Mucosa of rectum (tissue), 2 donors: ENCODE results near the gene CTDNEP1.
"Not testable (repeated sequence)": the region's sequence is repeated elsewhere in the genome, so short reads cannot be mapped to it uniquely, and the experiment has no call there.

Experiments
- H3K27ac ChIP-seq, 2 donors: one replicate each; pipeline ENCODE4 v1.7.0; 2013; ENCODE audit warnings: inconsistent platforms in 2 of 2, low read depth in 2 of 2, low read length in 2 of 2
- H3K27me3 ChIP-seq, 2 donors: one replicate each; pipeline ENCODE4 v1.7.0; 2013; ENCODE audit warnings: low read length in 2 of 2; ENCODE audit not compliant: control insufficient read depth in 2 of 2, insufficient read depth in 2 of 2
- H3K36me3 ChIP-seq, 2 donors: one replicate each; pipeline ENCODE4 v1.7.0; 2013; ENCODE audit warnings: low read length in 2 of 2; ENCODE audit not compliant: control insufficient read depth in 2 of 2, insufficient read depth in 2 of 2
- H3K4me1 ChIP-seq, 2 donors: one replicate each; pipeline ENCODE4 v1.7.0; 2013; ENCODE audit warnings: low read length in 2 of 2, mild to moderate bottlenecking in 1 of 2; ENCODE audit not compliant: control insufficient read depth in 2 of 2, insufficient read depth in 2 of 2
- H3K4me3 ChIP-seq, 2 donors: one replicate each; pipeline ENCODE4 v1.7.0; 2013; ENCODE audit warnings: low read length in 2 of 2
- H3K9ac ChIP-seq, 2 donors: one replicate each; pipeline ENCODE4 v1.7.0; 2013; ENCODE audit warnings: low read length in 2 of 2, low read depth in 1 of 2, mild to moderate bottlenecking in 1 of 2
- H3K9me3 ChIP-seq, 2 donors: one replicate each; pipeline ENCODE4 v1.7.0; 2013; ENCODE audit warnings: low read length in 2 of 2; ENCODE audit not compliant: control insufficient read depth in 2 of 2
- donor health status: healthy.
- donor health status: Normal muscosa, but diverticular disease.

The CTDNEP1 gene

GRCh38 chr17:7248796-7249195 is 2.7 kb downstream of the CTDNEP1 start:
- H3K27ac ChIP-seq, result no peak overlapping the region
- H3K27me3 ChIP-seq, result no peaks in the 10 kb centered on the region
- peaks cover 25 to 31% of the 10 kb centered on the region in 2 donors for H3K36me3 ChIP-seq
- H3K4me3 ChIP-seq, result no peak overlapping the region
- H3K9ac ChIP-seq, result no peak overlapping the region
- no peaks in the 10 kb centered on the region for H3K9me3 ChIP-seq
- peaks cover 24 to 29% of the 10 kb centered on the region in 2 donors for H3K4me1 ChIP-seq

DNA sequence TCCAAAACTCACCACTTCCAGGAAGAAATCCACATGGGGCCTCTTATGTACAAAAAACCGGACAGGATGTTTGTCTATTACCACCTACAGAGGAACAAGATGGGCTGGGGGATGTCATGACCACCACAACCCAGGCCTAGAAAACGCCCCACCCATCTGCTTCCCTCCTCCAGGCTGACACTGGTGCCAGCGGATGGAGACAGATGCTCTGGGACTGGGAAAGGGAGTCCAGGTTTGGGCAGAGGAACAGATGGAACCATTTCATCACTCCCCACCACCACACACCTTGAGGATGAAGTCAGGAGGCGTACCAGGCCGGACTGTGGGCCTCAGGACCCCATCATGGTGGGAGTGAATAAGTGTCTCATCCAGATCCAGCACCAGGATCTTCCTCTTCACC is 4.8 kb downstream of the CTDNEP1 start:
- no peaks in the 10 kb centered on the region for H3K9me3 ChIP-seq

DNA sequence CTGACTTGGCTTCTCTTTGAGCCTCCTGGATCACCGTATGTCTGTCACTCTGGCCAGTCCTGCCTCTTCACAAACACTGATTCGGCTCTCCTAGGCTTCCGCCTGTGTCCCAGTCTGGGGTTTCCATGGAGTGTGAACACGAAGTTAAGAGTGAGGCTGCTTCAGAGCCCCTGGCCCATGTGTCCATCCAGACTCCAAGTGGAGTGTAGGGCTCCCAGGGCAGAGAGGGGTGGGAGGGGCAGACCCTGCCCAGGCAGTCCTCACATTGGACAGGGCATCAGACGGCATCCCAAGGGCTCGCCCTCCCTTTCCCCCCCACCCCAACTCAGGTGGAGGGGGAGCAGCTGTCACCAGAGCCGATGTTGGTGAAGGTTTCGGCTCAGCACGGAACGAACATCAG is 7.7 kb downstream of the CTDNEP1 start:
- H3K4me3 ChIP-seq, H3K9me3 ChIP-seq, H3K27me3 ChIP-seq: not testable (repeated sequence)
- Histone ChIP-seq H3K27ac (peak overlapping the region in 1 of 2 donors; percentile 100), H3K4me1 (peaks cover 22 to 23% of the 10 kb centered on the region in 2 donors), H3K9ac (peak overlapping the region in 1 of 2 donors; percentile 98), H3K36me3 (peaks cover 33 to 40% of the 10 kb centered on the region in 2 donors)

More for the DNA sequence above, 4.8 kb downstream of the CTDNEP1 start:
- H3K9ac ChIP-seq, result no peak overlapping the region
- no peak overlapping the region for H3K27ac ChIP-seq
- no peak overlapping the region for H3K4me3 ChIP-seq
- H3K27me3 ChIP-seq, result no peaks in the 10 kb centered on the region
- peaks cover 23 to 32% of the 10 kb centered on the region in 2 donors for H3K36me3 ChIP-seq
- H3K4me1 ChIP-seq, result peaks cover 15 to 23% of the 10 kb centered on the region in 2 donors

- H3K4me3 ChIP-seq, result peak overlapping the region; percentile 91 to 99
- H3K36me3 ChIP-seq, result peaks cover 33 to 37% of the 10 kb centered on the region in 2 donors
- peaks cover 19 to 22% of the 10 kb centered on the region in 2 donors for H3K4me1 ChIP-seq
- H3K27ac ChIP-seq, result peak overlapping the region; percentile 100
- H3K27me3 ChIP-seq, result no peaks in the 10 kb centered on the region
- no peaks in the 10 kb centered on the region for H3K9me3 ChIP-seq
- H3K9ac ChIP-seq, result peak overlapping the region; percentile 98 to 100
Observed at GRCh38 chr17:7243453-7243729, 8.1 kb downstream of the CTDNEP1 start.

DNA sequence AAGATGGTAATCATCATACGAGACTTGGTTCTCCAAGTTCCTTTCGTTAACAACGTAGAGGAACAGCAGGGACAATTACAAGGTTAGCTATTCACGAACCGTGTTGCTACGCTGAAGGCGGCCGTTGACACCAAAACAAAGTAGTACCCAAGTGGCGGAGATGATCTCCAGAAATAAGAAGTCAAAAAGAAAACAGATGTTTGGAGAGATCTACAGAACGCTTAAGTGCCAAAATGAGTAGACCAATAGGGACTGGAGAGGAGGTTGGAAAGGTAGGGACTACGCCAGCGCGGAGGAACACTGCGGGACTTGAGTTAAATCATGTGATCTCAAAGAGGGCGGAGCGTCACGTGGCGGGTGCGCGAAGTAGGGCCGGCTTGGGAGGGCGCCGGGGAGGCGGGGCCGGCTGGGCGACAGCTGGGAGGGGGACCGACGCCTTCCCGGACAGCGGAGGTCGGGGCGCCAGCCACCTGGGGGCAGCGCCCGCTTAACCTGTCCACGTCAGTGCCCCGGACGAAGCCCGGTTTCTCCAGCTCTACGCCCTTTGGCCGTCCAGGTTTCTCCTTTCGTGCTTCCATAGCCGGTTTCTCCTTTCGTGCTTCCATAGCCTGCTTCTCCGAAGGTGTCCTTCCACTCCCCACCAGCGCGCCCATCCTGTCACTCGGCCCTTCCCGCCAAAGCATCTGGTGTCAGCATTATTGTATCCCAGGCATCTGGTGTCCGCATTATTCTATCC is 8.6 kb downstream of the CTDNEP1 start:
- Histone ChIP-seq H3K27ac (peak overlapping the region; percentile 100), H3K4me3 (peak overlapping the region; percentile 91 to 99), H3K9ac (peak overlapping the region; percentile 98 to 100), H3K27me3 (no peaks in the 10 kb centered on the region), H3K9me3 (no peaks in the 10 kb centered on the region), H3K36me3 (peaks cover 33 to 37% of the 10 kb centered on the region in 2 donors), H3K4me1 (peaks cover 19 to 22% of the 10 kb centered on the region in 2 donors)

- Histone ChIP-seq H3K4me3 (peak within 1 kb of the TSS; percentile 91 to 99), H3K9me3 (no peaks in the 10 kb centered on the region), H3K36me3 (peaks cover 33 to 36% of the 10 kb centered on the region in 2 donors), H3K27ac (peak within 1 kb of the TSS; percentile 100), H3K27me3 (no peaks in the 10 kb centered on the region), H3K9ac (peak within 1 kb of the TSS; percentile 98 to 100), H3K4me1 (peaks cover 24 to 27% of the 10 kb centered on the region in 2 donors)
Observed at GRCh38 chr17:7241783-7242716, 9.5 kb downstream of the CTDNEP1 start, which contains the start of gene GABARAP. Gene GABARAP (minus strand): TSS chr17:7242449. CDS start chr17:7242330, 119 bp downstream.

DNA sequence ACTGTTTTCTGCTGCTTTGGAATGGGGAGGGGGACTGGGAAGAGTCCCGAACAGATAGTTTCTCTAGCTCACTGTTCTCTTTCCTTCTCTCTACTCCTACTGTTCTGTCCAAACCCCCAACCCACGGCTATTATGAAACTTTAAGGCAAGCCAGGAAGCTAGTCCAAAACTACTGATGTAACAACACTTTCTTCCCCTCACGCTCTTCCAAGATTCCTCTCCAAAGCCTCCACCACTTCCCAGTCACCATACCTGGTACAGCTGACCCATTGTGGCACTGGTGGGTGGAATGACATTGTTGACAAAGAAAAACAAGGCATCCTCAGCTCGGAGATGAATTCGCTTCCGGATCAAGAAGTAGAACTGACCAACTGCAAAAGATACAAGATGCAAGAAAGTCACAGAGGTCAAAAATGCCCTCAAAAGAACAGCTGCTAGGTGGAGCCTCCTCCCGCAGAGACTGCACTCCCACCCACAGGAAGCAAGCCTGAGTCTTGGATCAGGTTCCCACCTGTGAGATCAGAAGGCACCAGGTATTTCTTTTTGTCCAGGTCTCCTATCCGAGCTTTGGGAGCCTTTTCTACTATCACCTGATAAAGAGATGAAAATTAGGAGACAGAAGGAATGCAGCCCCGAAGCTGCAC is 10.3 kb downstream of the CTDNEP1 start:
- Histone ChIP-seq H3K9ac (peak overlapping the region; percentile 98 to 100), H3K4me1 (peaks cover 25 to 29% of the 10 kb centered on the region in 2 donors), H3K27me3 (no peaks in the 10 kb centered on the region), H3K36me3 (peaks cover 26 to 33% of the 10 kb centered on the region in 2 donors), H3K4me3 (peak overlapping the region; percentile 91 to 99), H3K27ac (peak overlapping the region; percentile 100), H3K9me3 (no peaks in the 10 kb centered on the region)

GRCh38 chr17:7240375-7240774 is 11.2 kb downstream of the CTDNEP1 start:
- peak overlapping the region; percentile 98 to 100 for H3K9ac ChIP-seq
- peaks cover 23 to 36% of the 10 kb centered on the region in 2 donors for H3K36me3 ChIP-seq
- peak overlapping the region in 1 of 2 donors; percentile 43 for H3K27ac ChIP-seq
- no peaks in the 10 kb centered on the region for H3K9me3 ChIP-seq
- no peaks in the 10 kb centered on the region for H3K27me3 ChIP-seq
- peaks cover 29 to 31% of the 10 kb centered on the region in 2 donors for H3K4me1 ChIP-seq
- H3K4me3 ChIP-seq, result peak overlapping the region; percentile 91 to 99

- Histone ChIP-seq H3K27ac (peak within 1 kb of the TSS; percentile 89 to 97), H3K36me3 (peaks cover 19 to 33% of the 10 kb centered on the region in 2 donors), H3K4me3 (peak within 1 kb of the TSS; percentile 87 to 99), H3K27me3 (no peaks in the 10 kb centered on the region), H3K9ac (peak within 1 kb of the TSS; percentile 98), H3K9me3 (no peaks in the 10 kb centered on the region), H3K4me1 (peaks cover 38 to 40% of the 10 kb centered on the region in 2 donors)
Observed at GRCh38 chr17:7239091-7240027, 12.2 kb downstream of the CTDNEP1 start, which contains the start of gene PHF23. Gene PHF23 (minus strand): TSS chr17:7239457. CDS start chr17:7239279, 178 bp downstream.
